NOMO-1 treated with dmso at 0.1 percent for 144 hours (cell line): Measurements from ENCODE around the gene RAB3A.
A peak's percentile ranks its signal among the peaks of the same experiment; 100 is the strongest.

Experiments used
- DNase-seq: peaks from one replicate; lab custom pipeline; 2025; ENCODE audit not compliant: unreplicated experiment; lab: John Stamatoyannopoulos, UW

Gene RAB3A

GRCh38 chr19:18152817-18153555 is 50.9 kb downstream of the RAB3A start, which contains the start of gene PIK3R2:
TSS of gene PIK3R2 (plus strand) at chr19:18153163. CDS start at chr19:18155880, 2,717 bp downstream.
- peak; percentile 97 for DNase-seq

DNA sequence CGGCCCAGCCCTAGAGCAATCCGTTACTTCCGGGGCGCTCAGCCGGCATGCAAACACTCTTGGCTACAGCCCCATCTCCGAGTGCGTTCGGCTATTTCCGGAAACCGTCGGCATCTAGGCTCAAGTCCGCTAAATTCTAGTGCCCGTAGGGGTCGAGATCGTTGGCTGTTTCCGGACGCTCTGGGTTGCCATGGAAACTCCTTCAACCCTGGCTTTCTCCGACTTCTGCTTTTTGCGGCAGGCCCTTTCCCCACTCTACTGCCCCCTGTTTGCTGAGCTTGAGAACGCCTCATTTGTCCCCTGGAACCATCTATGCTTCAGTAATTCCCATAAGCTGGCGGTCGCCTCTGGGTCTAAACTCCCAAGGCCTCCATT is 51.4 kb downstream of the RAB3A start:
- DNase-seq = peak; percentile 99

DNA sequence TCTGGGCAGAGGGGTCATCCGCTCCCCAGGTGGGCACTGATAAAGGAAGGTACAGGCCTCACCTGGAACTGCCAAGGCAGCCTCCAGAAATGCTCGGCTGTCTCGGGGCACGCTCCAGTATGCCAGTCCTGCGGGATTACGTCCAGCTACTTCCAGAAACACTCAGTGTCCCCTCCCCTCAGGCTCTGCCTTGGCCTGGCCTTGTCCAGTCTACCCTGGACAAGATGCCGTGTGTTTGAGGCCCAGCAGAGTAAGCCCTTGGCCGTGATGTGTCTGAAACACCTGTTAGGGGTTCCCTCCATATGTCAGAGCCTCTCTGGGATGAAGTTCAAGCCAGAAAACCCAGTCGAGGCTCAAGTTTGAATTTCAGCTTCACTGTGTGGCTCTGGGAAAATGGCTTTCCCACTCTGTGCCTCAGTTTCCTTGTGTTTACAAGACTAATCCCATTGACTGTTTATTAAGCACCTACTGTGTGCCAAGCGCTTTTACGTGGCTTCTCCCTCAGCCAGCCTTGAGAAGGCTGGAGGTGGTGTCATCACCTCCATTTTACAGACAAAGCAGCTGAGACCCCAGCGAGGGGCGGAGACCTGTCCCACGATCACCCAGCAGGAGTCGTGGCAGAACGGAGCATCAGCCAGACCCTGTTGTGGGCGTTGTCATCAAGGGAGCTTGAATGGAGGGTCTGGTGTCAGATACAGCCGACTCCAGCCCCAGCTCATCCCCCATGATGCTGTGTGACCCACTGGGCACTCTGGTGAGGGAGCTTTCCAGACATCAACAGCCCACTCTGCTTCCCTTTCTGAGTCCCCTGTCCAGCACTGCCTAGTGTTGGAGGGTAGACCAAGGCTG is 52.8 kb downstream of the RAB3A start:
- DNase-seq = no peak

GRCh38 chr19:18149596-18149975 is 54.3 kb downstream of the RAB3A start:
- DNase-seq = no peak

GRCh38 chr19:18147396-18147795 is 56.4 kb downstream of the RAB3A start:
- DNase-seq = no peak
